HG03521 (cell line): Measurements from ENCODE around the gene MPV17.
"Not testable (repeated sequence)": the region's sequence is repeated elsewhere in the genome, so short reads cannot be mapped to it uniquely, and the experiment has no call there.

ENCODE experiments used
- ATAC-seq: cut with Tn5 transposase; IDR thresholded peaks from one replicate; pipeline ENCODE4 v1.9.1; 2021; ENCODE audit warnings: mild to moderate bottlenecking, moderate library complexity; ENCODE audit not compliant: unreplicated experiment

Gene MPV17

DNA sequence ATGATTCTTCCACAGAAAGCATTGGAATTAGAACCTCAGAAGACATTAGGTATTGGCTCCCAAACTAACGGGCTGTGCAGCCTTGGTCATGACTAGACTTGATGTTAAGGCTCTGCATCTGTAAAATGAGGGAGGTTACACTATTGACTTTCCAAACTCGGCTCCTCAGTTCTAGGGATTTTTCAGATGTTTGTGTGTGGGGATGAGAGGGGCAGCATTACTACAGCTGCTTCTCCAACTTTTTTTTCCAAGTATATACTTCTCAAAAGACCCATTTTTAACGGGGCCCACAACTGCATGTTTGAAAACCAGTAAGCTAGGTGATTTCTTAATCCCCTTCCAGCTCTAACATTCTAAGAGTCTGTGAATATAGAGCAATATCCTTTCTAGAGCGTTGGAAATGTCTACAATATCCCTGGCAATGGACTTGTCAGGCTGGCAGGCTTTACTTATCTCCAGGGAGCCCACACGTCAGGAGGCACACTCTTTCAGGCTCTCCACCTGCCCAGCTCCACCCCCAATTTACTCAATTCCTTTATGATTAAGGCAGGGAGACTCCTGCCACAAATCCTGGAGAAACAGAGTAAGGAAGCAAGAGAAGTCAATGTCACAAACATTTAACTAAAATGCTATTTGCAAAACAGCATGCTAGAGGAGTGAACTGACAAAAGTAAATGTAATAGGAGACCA lies 844 bp upstream of the MPV17 start:
- ATAC-seq: no peak

DNA sequence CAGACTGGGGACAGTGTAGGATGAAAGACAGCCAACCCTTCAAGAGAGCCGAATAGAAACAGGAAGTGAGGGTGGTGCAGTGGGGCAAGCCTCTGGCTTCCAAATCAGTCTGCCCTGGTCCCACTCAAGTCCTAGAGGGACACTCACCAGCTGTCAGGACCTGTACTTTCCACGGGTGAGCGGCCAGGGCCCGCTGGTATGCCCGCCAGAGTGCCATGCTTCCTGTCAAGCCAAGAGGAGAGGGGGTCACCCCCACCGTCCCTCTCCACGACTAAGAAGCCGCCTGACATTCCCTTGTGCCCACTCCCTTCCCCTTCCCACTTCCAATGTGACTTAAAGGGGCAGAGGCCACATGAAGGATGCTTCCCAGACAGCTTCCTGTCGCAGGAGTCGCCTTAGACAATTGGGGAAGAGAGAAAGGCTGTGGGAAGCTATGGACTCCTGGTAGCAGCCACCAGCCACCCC lies 564 bp downstream of the MPV17 start:
- no peak for ATAC-seq

GRCh38 chr2:27320958-27321543 lies 1.8 kb downstream of the MPV17 start:
- ATAC-seq: no peak

DNA sequence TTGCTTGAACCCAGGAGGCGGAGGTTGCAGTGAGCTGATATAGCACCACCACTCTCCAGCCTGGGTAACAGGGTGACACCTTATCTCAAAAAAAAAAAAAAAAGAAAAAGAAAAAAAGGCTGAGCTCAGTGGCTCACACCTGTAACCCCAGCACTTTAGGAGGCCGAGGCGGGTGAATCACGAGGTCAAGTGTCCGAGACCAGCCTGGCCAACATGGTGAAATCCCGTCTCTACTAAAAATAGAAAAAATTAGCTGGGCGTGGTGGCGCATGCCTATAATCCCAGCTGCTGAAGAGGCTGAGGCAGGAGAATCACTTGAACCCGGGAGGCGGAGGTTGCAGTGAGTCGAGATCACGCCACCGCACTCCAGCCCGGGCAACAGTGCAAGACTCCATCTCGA lies 3.1 kb downstream of the MPV17 start:
- not testable (repeated sequence) for ATAC-seq

- ATAC-seq: no peak
Observed at GRCh38 chr2:27316655-27317412, 6.1 kb downstream of the MPV17 start.

GRCh38 chr2:27315122-27315521 lies 7.8 kb downstream of the MPV17 start:
- no peak for ATAC-seq

DNA sequence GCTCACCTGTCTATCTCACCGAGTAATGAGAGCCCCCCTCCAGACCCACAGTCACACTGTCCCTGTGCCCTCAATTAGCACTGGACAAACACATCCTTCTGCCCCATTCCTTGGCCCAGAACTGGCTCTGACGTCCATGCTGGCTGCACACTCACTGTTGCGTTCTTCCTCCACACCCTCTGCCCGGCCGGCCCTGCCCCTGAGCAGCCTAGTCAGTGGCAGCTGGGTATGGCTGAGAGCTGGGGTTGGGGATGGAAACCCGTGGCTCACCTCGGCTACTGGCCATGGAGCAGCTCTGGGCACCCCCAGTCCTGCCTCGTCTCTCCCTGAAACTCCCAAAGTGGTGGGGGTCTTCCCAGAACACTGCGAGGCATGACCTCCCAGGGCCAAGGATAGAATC lies 8.2 kb downstream of the MPV17 start:
- ATAC-seq: no peak

DNA sequence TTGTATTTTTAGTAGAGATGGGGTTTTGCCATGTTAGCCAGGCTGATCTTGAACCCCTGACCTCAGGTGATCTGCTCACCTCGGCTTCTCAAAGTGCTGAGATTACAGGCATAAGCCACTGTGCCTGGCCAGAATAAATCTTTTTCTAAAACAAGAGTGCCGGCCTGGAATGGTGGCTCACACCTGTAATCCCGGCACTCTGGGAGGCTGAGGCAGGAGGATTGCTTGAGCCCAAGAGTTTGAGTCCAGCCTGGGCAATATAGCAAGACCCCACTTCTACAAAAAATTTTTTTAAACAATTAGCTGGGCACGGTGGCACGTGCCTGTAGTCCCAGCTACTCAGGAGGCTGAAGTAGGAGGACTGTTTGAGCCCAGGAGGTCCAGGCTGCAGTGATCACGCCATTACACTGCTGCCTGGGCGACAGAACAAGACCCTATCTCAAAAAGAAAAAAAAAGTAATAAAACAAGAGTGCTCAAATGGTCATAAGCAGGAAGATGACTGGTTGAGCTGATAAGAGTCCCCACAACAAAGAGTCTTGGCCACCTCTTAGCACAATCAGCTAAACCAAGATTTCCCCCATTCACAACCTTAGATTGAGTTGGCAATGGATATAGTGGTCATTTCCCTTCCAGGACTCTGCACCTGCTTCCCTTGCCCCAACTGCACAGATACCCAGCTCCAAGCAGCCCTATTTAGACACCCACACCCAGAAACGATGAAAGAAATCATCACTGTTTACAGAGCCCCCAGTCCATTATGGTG lies 8.8 kb downstream of the MPV17 start:
- no peak for ATAC-seq

DNA sequence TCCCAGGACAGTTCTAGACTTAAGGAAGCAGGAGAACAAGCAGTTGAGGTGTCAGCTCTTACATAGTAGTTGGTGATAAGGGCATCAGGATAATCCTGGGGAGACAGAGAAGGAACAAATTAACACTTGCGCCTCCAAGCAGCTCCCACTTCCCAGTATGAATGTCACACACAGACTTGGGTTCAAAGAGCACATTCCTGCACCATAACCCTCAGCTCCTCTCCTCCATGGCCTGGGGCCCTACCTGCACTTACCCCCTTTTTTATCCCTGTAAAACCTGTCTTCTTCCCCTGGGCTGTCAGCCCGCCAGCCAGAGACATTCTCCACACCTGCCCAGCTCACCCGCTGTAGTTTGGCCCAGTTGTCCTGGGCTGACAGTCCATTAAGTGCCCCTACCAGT lies 10.7 kb downstream of the MPV17 start:
- no peak for ATAC-seq

GRCh38 chr2:27309651-27310050 lies 13.2 kb downstream of the MPV17 start:
- no peak for ATAC-seq

GRCh38 chr2:27308359-27308881 lies 14.5 kb downstream of the MPV17 start, which contains the start of gene UCN:
TSS of gene UCN (minus strand) at chr2:27308445. CDS start at chr2:27307895, 550 bp downstream.
- no peak for ATAC-seq

DNA sequence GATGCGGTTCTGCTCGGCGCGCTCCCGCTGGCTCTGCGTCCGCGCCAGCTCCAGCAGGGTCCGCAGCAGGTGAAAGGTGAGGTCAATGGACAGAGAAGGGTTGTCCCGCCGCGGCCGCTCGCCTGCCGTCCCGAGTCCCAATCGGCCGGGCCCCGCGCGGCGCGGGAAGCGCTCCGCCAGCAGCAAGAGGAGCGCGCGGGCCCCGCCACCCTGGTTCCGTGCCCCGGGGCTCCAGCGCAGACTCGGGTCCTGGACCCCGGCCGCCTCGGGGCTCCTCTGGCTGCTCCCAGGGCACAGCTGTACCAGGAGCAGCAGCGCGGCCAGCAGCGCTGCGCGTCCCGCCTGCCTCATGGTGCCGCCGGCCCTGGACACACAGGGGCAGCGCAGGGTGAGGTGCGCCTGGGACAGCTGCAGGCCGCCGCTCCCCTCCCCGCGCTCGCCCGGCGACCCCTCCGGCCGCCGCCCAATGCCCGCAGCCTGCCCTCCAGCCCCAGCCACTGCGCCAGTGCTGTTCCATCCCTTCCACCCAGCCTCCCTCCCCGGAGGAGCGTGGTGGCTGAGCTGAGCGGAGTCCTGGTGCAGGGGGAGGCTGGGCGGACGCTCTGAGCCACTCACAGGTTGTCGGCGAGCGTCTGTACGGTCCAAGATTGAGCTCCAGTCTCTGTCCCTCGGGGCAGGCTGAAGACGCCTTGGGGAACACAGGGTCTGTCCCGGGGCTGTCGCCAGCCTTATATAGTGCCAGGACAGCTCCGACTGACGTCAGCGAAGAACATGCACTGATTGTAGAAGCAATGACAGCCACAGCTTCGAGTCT lies 15.1 kb downstream of the MPV17 start:
- ATAC-seq: no peak

- ATAC-seq: no peak
Observed at GRCh38 chr2:27307287-27307544, 15.7 kb downstream of the MPV17 start.

GRCh38 chr2:27306573-27307286 lies 16.2 kb downstream of the MPV17 start:
- no peak for ATAC-seq

DNA sequence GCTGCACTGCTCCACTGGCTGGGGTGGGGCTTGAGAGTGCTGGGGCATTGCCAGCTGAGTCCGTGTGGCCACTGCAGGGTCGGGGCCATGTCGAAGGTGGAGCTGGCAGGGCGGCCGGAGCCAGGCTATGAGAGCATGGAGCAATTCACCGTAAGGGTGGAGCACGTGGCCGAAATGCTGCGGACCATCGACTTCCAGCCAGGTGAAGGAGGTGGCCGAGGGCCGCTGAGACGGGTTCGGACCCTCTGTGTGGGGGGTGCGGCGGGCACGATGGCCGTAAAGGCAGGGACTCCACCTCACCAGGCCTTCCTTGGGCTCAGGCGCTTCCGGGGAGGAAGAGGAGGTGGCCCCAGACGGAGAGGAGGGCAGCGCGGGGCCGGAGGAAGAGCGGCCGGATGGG lies 16.8 kb downstream of the MPV17 start:
- no peak for ATAC-seq

DNA sequence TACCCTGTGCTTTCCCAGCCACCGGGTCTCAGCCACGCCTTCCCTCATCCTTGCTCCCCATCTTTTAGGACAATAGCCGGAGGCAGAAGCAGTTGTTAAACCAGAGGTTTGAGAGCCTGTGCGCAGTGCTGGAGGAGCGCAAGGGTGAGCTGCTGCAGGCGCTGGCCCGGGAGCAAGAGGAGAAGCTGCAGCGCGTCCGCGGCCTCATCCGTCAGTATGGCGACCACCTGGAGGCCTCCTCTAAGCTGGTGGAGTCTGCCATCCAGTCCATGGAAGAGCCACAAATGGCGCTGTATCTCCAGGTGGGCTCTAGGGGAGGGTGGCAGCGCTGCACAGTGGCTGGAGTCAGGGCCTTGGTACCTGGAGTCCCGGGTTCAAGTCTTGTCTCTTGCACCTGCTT lies 17.4 kb downstream of the MPV17 start:
- ATAC-seq: no peak

- ATAC-seq: no peak
Observed at GRCh38 chr2:27304488-27305240, 18.2 kb downstream of the MPV17 start.

DNA sequence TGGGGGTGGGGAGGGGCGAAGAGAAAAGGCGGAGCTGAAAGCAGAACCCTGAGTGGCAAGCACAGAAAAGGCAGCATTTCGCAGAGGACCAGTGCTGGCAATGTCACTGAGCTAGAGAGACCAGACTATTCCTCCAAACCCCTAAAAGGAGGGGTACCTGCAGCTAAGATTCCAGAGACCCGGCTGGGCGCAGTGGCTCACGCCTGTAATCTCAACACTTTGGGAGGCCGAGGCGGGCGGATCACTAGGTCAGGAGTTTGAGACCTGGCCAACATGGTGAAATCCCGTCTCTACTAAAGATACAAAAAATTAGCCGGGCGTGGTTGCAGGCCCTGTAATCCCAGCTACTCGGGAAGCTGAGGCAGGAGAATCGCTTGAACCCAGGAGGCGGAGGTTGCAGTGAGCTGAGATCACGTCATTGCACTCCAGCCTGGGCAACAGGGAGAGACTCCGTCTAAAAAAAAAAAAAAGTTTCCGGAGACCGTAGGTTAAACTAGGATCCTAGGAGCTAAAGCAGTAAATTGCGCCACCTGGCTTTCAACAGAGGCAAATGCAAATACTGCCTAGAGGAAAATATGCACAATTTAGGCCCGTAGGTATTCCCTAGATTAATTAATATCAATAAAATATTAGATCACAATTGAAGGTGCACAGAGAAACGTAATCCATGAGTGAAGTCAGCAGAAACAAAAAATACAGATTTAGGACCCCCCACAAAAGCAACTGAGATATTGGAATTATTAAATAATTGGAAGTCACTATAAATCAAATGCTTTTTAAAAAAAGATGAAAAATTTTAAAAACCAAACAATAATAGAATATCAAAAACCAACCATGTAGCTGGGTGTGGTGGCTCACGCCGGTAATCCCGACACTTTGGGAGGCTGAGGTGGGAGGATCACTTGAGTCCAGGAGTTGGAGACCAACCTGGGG lies 19.5 kb downstream of the MPV17 start:
- no peak for ATAC-seq
